Smooth muscle cell (in vitro differentiated cells): ENCODE data around the gene KIF3A. TPM values are rescaled to one million over a fixed set of nuclear protein-coding genes. Genes with fewer than 3 reads are reported as not detected.
A peak's percentile ranks its signal among the peaks of the same experiment; 100 is the strongest.

Experiments used
- DNase-seq: peaks from one replicate; lab custom pipeline; 2025; ENCODE audit not compliant: unreplicated experiment; lab: John Stamatoyannopoulos, UW
- H2AFZ ChIP-seq: fragments of 200-600 bp; sonication (generic); 2 replicates; pipeline ENCODE4 v1.6.0; 2016; ENCODE audit warnings: antibody characterized with exemption, low read depth, mild to moderate bottlenecking
- H3F3A ChIP-seq: fragments of 200-600 bp; sonication (generic); 2 replicates; pipeline ENCODE4 v1.6.0; 2017; ENCODE audit warnings: antibody characterized with exemption, low read depth
- H3K27ac ChIP-seq: fragments of 200-600 bp; sonication (generic); 2 replicates; pipeline ENCODE4 v1.5.1; 2016; ENCODE audit warnings: low read depth, mild to moderate bottlenecking
- H3K27me3 ChIP-seq: fragments of 200-600 bp; sonication (generic); 2 replicates; pipeline ENCODE4 v1.6.1; 2016; ENCODE audit warnings: low read depth, mild to moderate bottlenecking
- H3K36me3 ChIP-seq: fragments of 200-600 bp; sonication (generic); 2 replicates; pipeline ENCODE4 v1.5.1; 2016; ENCODE audit warnings: low read depth
- H3K4me1 ChIP-seq: fragments of 200-600 bp; sonication (generic); 2 replicates; pipeline ENCODE4 v1.5.1; 2016; ENCODE audit warnings: low read depth
- H3K4me2 ChIP-seq: fragments of 200-600 bp; sonication (generic); 2 replicates; pipeline ENCODE4 v1.6.0; 2016; ENCODE audit warnings: mild to moderate bottlenecking
- H3K4me3 ChIP-seq: fragments of 200-600 bp; sonication (generic); 2 replicates; pipeline ENCODE4 v1.5.1; 2016; ENCODE audit warnings: mild to moderate bottlenecking
- H3K79me2 ChIP-seq: fragments of 200-600 bp; sonication (generic); 2 replicates; pipeline ENCODE4 v1.6.0; 2016; ENCODE audit warnings: low read depth, mild to moderate bottlenecking
- H3K9ac ChIP-seq: fragments of 200-600 bp; sonication (generic); 2 replicates; pipeline ENCODE4 v1.6.0; 2016; ENCODE audit warnings: low read depth
- H3K9me3 ChIP-seq: fragments of 200-600 bp; sonication (generic); replicated peaks from 2 replicates; pipeline ENCODE4 v1.5.1; 2016; ENCODE audit warnings: low read depth
- H4K20me1 ChIP-seq: fragments of 200-600 bp; sonication (generic); 2 replicates; pipeline ENCODE4 v1.6.0; 2016; ENCODE audit warnings: low read depth
- CTCF ChIP-seq: fragments of 200-600 bp; sonication (generic); IDR thresholded peaks from 2 replicates; pipeline ENCODE4 v1.5.1; 2017; ENCODE audit warnings: borderline replicate concordance, mild to moderate bottlenecking, antibody characterized with exemption; ENCODE audit not compliant: insufficient read depth, poor library complexity, severe bottlenecking
- WGBS: methylation state at CpG from one replicate; pipeline ENCODE4 v1.1.7; 2016; ENCODE audit warnings: low lambda C conversion rate; 5-methylcytosine and 5-hydroxymethylcytosine counted together
- polyA plus RNA-seq: library from polyadenylated mRNA; unstranded; fragments of >200 nt; fragmentation: Nextera tagmentation; extraction: Ambion mirVana; gene quantifications from 2 replicates; pipeline ENCODE4 v1.2.1, GENCODE V29; 2016
- total RNA-seq: library from RNA; depleted of rRNA; stranded (reverse); fragments of >200 nt; gene quantifications from 2 replicates; pipeline ENCODE4 v1.2.3, GENCODE V29; 2014

The KIF3A gene
- total and polyA plus RNA-seq, 2 experiments from 2014 or later, result 12.6 to 21.4 TPM

- peak overlapping the region; percentile 38 for H3K9ac ChIP-seq
- no peaks in the 10 kb centered on the region for H3K9me3 ChIP-seq
- peaks cover 6% of the 10 kb centered on the region for H3K4me1 ChIP-seq
- no peaks in the 10 kb centered on the region for H3K36me3 ChIP-seq
- peak overlapping the region; percentile 62 for H3K27ac ChIP-seq
- no peaks in the 10 kb centered on the region for H4K20me1 ChIP-seq
- no peaks in the 10 kb centered on the region for H3K79me2 ChIP-seq
- H3K27me3 ChIP-seq, result no peaks in the 10 kb centered on the region
- H3K4me2 ChIP-seq, result peak overlapping the region; percentile 56
- no peak for DNase-seq
- 96% methylated on average over 11 of the region's 11 CpGs for WGBS
- no peaks in the 10 kb centered on the region for H3F3A ChIP-seq
- H2AFZ ChIP-seq, result no peak overlapping the region
- H3K4me3 ChIP-seq, result no peak overlapping the region
- no peak for TF ChIP-seq CTCF
Observed at GRCh38 chr5:132675936-132676689, 61.2 kb downstream of the KIF3A start.

GRCh38 chr5:132674671-132675506, 62.5 kb downstream of the KIF3A start:
- Histone ChIP-seq H3K36me3 (no peaks in the 10 kb centered on the region), H3K4me1 (peaks cover 6% of the 10 kb centered on the region), H3K27me3 (no peaks in the 10 kb centered on the region), H3K79me2 (no peaks in the 10 kb centered on the region), H3K9ac (peak overlapping the region; percentile 70), H3K4me3 (no peak overlapping the region), H3K9me3 (no peaks in the 10 kb centered on the region), H2AFZ (peak overlapping the region; percentile 58), H3K27ac (peak overlapping the region; percentile 89), H3F3A (no peaks in the 10 kb centered on the region), H3K4me2 (peak overlapping the region; percentile 77), H4K20me1 (no peaks in the 10 kb centered on the region)
- TF ChIP-seq CTCF, result no peak
- DNase-seq, result no peak
- 84% methylated on average over 13 of the region's 13 CpGs for WGBS

- H3K4me1 ChIP-seq, result peaks cover 6% of the 10 kb centered on the region
- no peak within 1 kb of the TSS for H3K4me3 ChIP-seq
- H3K9me3 ChIP-seq, result no peaks in the 10 kb centered on the region
- H2AFZ ChIP-seq, result peak within 1 kb of the TSS; percentile 58
- no peaks in the 10 kb centered on the region for H3K36me3 ChIP-seq
- H3K79me2 ChIP-seq, result no peaks in the 10 kb centered on the region
- no peak for TF ChIP-seq CTCF
- H3K27me3 ChIP-seq, result no peaks in the 10 kb centered on the region
- DNase-seq, result no peak
- H3K9ac ChIP-seq, result peak within 1 kb of the TSS; percentile 70
- H4K20me1 ChIP-seq, result no peaks in the 10 kb centered on the region
- 84% methylated on average over 14 of the region's 14 CpGs for WGBS
- peak within 1 kb of the TSS; percentile 77 for H3K4me2 ChIP-seq
- H3K27ac ChIP-seq, result peak within 1 kb of the TSS; percentile 89
- no peaks in the 10 kb centered on the region for H3F3A ChIP-seq
Observed at GRCh38 chr5:132673939-132674630, 63.3 kb downstream of the KIF3A start, which contains the start of gene IL4. IL4 (plus strand) TSS chr5:132673989; CDS start chr5:132674051, 62 bp downstream.
